Gastroesophageal sphincter (tissue), 3 donors: Measurements from ENCODE around the gene NFKBIL1.

Experiments
- EP300 ChIP-seq: sonication (generic); formaldehyde crosslinking; IDR thresholded peaks from one replicate; pipeline ENCODE4 v1.6.1; 2017; ENCODE audit warnings: antibody characterized with exemption, mild to moderate bottlenecking
- POLR2A ChIP-seq, 2 donors: fragments of 450-650 bp; IDR thresholded peaks; one replicate each; pipeline ENCODE4 v1.6.1; 2017; ENCODE audit warnings: antibody characterized with exemption in 2 of 2, mild to moderate bottlenecking in 2 of 2, moderate library complexity in 1 of 2
- POLR2AphosphoS5 ChIP-seq: sonication (generic); formaldehyde crosslinking; IDR thresholded peaks from one replicate; pipeline ENCODE4 v1.6.1; 2017; ENCODE audit warnings: antibody characterized with exemption
- TF ChIP-seq, protein P1 (sequence below), 4 experiments: fragments of 200-600 bp in 2 of 4; fragments of 450-650 bp in 2 of 4; sonication (generic) in 1 of 4; IDR thresholded peaks; one replicate each; pipeline ENCODE4 v1.5.1; 2017 to 2019; ENCODE audit warnings: antibody characterized with exemption in 4 of 4, mild to moderate bottlenecking in 2 of 4, moderate library complexity in 2 of 4

DNA sequence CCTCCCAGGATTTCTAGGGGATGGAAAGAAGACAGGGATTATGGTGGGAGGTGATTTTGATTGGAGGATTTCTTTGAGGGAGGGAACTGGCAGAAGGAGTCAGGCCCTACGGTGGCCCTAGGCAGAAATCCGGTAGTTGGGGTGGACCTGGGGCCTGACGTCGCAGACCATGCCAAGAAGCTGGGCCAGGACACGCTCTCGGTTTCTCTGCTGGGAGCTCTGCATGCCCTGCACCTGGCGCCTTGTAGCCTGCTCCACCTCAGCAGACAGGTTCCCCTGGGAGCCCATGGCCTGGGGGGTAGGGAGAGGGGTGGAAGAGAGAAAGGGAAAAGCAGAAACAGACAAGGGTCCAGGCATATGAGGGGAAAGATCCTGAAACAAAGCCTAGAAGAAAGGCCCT lies 2.1 kb upstream of the NFKBIL1 start:
- TF ChIP-seq, protein P1, sequence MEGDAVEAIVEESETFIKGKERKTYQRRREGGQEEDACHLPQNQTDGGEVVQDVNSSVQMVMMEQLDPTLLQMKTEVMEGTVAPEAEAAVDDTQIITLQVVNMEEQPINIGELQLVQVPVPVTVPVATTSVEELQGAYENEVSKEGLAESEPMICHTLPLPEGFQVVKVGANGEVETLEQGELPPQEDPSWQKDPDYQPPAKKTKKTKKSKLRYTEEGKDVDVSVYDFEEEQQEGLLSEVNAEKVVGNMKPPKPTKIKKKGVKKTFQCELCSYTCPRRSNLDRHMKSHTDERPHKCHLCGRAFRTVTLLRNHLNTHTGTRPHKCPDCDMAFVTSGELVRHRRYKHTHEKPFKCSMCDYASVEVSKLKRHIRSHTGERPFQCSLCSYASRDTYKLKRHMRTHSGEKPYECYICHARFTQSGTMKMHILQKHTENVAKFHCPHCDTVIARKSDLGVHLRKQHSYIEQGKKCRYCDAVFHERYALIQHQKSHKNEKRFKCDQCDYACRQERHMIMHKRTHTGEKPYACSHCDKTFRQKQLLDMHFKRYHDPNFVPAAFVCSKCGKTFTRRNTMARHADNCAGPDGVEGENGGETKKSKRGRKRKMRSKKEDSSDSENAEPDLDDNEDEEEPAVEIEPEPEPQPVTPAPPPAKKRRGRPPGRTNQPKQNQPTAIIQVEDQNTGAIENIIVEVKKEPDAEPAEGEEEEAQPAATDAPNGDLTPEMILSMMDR (IDR thresholded peaks at IDR 0.05): no peak
- TF ChIP-seq POLR2A (IDR thresholded peaks at IDR 0.05) (no peak), EP300 (no peak), POLR2AphosphoS5 (no peak)
